A375 (cell line): ENCODE data around the gene GTF2H2. TPM values are rescaled to one million over a fixed set of nuclear protein-coding genes. Genes with fewer than 3 reads are reported as not detected.

ENCODE experiments used
- total RNA-seq: library from RNA; depleted of rRNA; stranded (reverse); fragments of >200 nt; shearing (Covaris generic); gene quantifications from 2 replicates; pipeline ENCODE4 v1.2.3, GENCODE V29; 2014; rRNA removed

GTF2H2 gene
- total RNA-seq: 16.1 and 24.7 TPM in 2 replicates

DNA sequence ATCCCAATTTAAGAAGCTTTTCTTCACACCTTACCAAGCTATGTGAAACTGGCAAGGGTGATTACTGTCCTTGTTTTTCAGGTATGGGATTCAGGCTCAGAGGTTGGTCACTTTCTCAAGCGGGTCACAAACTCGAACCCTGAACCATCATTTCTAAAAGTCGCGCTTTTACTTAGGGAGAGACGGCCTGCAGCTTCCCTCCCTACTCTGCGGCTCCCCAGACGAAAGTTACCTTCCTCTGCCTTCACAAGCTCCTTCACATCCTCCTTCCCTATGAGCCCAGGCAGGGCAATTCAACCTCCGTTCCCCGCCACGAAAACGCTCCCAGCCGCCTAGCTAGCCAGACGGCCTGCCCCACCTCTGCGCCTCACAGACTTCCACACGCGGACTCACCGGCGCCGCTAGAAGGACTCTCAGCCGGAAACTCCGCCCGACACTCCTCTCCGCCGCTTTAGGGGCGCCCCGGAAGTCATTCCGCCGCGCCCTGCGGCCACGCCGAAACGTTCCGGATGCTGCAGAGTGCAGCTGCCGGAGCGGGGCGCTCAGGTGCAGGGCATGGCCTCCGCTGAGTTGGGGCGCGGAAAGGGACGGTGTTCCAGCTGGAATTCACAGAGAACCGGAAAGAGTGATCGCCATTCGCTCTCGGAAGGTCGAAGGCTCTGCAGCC lies at the start of gene GTF2H2:
GTF2H2 (minus strand) TSS at position 415 of the 667 bp plus-strand sequence. CDS start 4,913 bp downstream, outside the sequence.

DNA sequence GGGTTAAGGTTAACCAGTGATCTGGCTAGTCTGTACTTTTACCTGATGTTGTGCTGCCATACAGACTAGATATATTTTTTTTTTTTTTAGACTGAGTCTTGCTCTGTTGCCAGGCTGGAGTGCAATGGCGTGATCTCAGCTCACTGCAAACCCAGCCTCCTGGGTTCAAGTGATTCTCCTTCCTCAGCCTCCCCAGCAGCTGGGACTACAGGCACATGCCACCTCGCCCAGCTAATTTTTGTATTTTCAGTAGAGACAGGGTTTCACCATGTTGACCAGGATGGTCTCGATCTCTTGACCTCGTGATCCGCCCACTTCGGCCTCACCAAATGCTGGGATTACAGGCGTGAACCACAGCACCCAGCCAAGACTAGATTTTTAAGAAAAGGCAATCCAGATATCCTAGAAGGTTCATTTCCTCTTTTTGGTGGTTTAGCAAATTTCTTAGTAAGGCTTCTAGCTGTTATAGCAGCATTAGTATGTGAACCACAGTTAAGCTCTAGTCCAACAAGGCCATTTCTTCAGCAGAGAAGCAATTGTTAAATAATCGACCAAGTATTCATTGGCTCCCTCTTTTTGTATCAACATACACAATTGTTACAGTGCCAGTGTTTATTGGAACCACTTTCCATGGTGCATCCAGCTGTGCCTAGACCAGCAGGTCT lies 42.1 kb downstream of the GTF2H2 start, which contains the start of gene NAIP:
NAIP (minus strand) TSS at position 51 of the 665 bp plus-strand sequence. CDS start 12,424 bp downstream, outside the sequence.

Other genes starting within 250 kb of the GTF2H2 start
- gene SERF1A, start 167.0 kb downstream of the GTF2H2 start, total RNA-seq: 1.4 and 17.8 TPM in 2 replicates
- gene SMN1, start 142.6 kb downstream of the GTF2H2 start, total RNA-seq: 87.3 and 106 TPM in 2 replicates
- 3.3 and 4.9 TPM in 2 replicates for gene NAIP, start 42.3 kb downstream of the GTF2H2 start, total RNA-seq